Measurements from ENCODE around the gene AMHR2.

DNA sequence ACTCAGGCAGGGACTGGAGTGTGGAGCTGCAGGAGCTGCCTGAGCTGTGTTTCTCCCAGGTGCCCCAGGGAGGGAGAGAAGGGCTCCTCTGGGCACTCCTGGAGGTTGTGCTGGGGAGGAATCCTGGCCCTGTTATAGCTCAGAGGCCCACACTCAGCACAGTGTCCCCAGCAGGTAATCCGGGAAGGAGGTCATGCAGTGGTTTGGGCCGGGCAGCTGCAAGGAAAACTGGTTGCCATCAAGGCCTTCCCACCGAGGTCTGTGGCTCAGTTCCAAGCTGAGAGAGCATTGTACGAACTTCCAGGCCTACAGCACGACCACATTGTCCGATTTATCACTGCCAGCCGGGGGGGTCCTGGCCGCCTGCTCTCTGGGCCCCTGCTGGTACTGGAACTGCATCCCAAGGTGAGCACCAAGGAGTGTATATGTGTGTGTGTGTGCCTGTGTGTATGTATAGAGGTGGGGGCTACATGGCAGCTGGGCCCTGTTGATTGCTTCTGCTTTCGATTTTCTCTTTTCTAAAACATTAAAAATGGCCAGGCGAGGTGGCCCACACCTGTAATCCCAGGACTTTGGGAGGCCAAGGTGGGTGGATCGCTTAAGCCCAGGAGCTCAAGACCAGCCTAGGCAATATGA is 2.0 kb downstream of the AMHR2 start:
- TF ChIP-seq, protein P1, sequence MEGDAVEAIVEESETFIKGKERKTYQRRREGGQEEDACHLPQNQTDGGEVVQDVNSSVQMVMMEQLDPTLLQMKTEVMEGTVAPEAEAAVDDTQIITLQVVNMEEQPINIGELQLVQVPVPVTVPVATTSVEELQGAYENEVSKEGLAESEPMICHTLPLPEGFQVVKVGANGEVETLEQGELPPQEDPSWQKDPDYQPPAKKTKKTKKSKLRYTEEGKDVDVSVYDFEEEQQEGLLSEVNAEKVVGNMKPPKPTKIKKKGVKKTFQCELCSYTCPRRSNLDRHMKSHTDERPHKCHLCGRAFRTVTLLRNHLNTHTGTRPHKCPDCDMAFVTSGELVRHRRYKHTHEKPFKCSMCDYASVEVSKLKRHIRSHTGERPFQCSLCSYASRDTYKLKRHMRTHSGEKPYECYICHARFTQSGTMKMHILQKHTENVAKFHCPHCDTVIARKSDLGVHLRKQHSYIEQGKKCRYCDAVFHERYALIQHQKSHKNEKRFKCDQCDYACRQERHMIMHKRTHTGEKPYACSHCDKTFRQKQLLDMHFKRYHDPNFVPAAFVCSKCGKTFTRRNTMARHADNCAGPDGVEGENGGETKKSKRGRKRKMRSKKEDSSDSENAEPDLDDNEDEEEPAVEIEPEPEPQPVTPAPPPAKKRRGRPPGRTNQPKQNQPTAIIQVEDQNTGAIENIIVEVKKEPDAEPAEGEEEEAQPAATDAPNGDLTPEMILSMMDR (IDR thresholded peaks at IDR 0.05), result no peak
- TF ChIP-seq EZH2 (IDR thresholded peaks at IDR 0.05; ENCODE audit: borderline replicate concordance, insufficient read depth, low read depth, low read length, poor library complexity, severe bottlenecking), result no peak
